Epithelial cell of esophagus (primary cell): ENCODE measurements around the gene SASS6.

Experiments
- DNase-seq: peaks from one replicate; pipeline ENCODE4 v3.0.0; 2010; ENCODE audit warnings: low read depth
- H3K4me3 ChIP-seq: 2 replicates; pipeline ENCODE4 v1.5.1; 2011; ENCODE audit warnings: mild to moderate bottlenecking, low read length, control low read depth
- CTCF ChIP-seq: IDR thresholded peaks from 2 replicates; pipeline ENCODE4 v1.5.1; 2011; ENCODE audit warnings: low read depth, mild to moderate bottlenecking, low read length, control low read depth, inconsistent platforms; ENCODE audit not compliant: insufficient read depth; ENCODE audit errors: missing control alignments

Gene SASS6

GRCh38 chr1:100141192-100141591 is 8.5 kb upstream of the SASS6 start:
- H3K4me3 ChIP-seq = no peak overlapping the region
- no peak for TF ChIP-seq CTCF
- DNase-seq = no peak

GRCh38 chr1:100137602-100138001 is 4.9 kb upstream of the SASS6 start:
- DNase-seq = no peak
- TF ChIP-seq CTCF = no peak
- H3K4me3 ChIP-seq = no peak overlapping the region

- no peak for TF ChIP-seq CTCF
- DNase-seq = no peak
- H3K4me3 ChIP-seq = no peak overlapping the region
These were observed 2.1 kb upstream of the SASS6 start for GRCh38 chr1:100134872-100135271.

- peak overlapping the region; percentile 86 for H3K4me3 ChIP-seq
These were observed 1.1 kb downstream of the SASS6 start for GRCh38 chr1:100131623-100132022.

GRCh38 chr1:100130552-100131077 is 2.1 kb downstream of the SASS6 start:
- TF ChIP-seq CTCF = no peak
- peak; percentile 49 for DNase-seq
- no peak overlapping the region for H3K4me3 ChIP-seq

More at GRCh38 chr1:100131623-100132022, 1.1 kb downstream of the SASS6 start:
- no peak for TF ChIP-seq CTCF
- no peak for DNase-seq

- no peak for TF ChIP-seq CTCF
- DNase-seq = no peak
- no peak overlapping the region for H3K4me3 ChIP-seq
These were observed 5.5 kb downstream of the SASS6 start for GRCh38 chr1:100127226-100127625.

GRCh38 chr1:100122177-100122576 is 10.6 kb downstream of the SASS6 start:
- DNase-seq = no peak
- no peak for TF ChIP-seq CTCF
- H3K4me3 ChIP-seq = no peak overlapping the region
